Skeletal muscle tissue (tissue), 4 donors: ENCODE data around the gene RAB31. TPM values are rescaled to one million over a fixed set of nuclear protein-coding genes. Genes with fewer than 3 reads are reported as not detected.
"Not testable (repeated sequence)": the region's sequence is repeated elsewhere in the genome, so short reads cannot be mapped to it uniquely, and the experiment has no call there.

Source experiments
- H3K27ac ChIP-seq: one replicate; pipeline ENCODE4 v1.7.0; 2013; ENCODE audit warnings: mild to moderate bottlenecking, low read depth, low read length, inconsistent platforms
- H3K27me3 ChIP-seq, 3 donors: one replicate each; pipeline ENCODE4 v1.7.0; 2013; ENCODE audit warnings: low read length in 3 of 3; ENCODE audit not compliant: control insufficient read depth in 3 of 3, insufficient read depth in 3 of 3
- H3K36me3 ChIP-seq, 3 donors: one replicate each; pipeline ENCODE4 v1.7.0; 2013; ENCODE audit warnings: low read length in 3 of 3; ENCODE audit not compliant: control insufficient read depth in 3 of 3, insufficient read depth in 3 of 3
- H3K4me1 ChIP-seq, 3 donors: one replicate each; pipeline ENCODE4 v1.7.0; 2013; ENCODE audit warnings: low read length in 3 of 3, mild to moderate bottlenecking in 3 of 3; ENCODE audit not compliant: control insufficient read depth in 3 of 3, insufficient read depth in 3 of 3
- H3K4me3 ChIP-seq, 3 donors: one replicate each; pipeline ENCODE4 v1.7.0; 2013; ENCODE audit warnings: low read length in 3 of 3
- H3K9ac ChIP-seq, 3 donors: one replicate each; pipeline ENCODE4 v1.7.0; 2013; ENCODE audit warnings: low read length in 3 of 3, mild to moderate bottlenecking in 3 of 3, moderate library complexity in 2 of 3, low read depth in 1 of 3
- H3K9me3 ChIP-seq, 3 donors: one replicate each; pipeline ENCODE4 v1.7.0; 2013; ENCODE audit warnings: low read length in 3 of 3; ENCODE audit not compliant: control insufficient read depth in 3 of 3
- total RNA-seq: library from RNA; depleted of rRNA; stranded (reverse); fragments of >200 nt; gene quantifications from one replicate; pipeline ENCODE4 v1.2.3, GENCODE V29; 2014
- donor health status: Osteomylitis.

RAB31 gene
- total RNA-seq, 1 donor from 2014 or later = 16.7 TPM

GRCh38 chr18:9766740-9767139 is 58.6 kb downstream of the RAB31 start:
- no peaks in the 10 kb centered on the region for H3K9me3 ChIP-seq
- no peaks in the 10 kb centered on the region for H3K36me3 ChIP-seq
- no peak overlapping the region for H3K27ac ChIP-seq
- H3K4me3 ChIP-seq = no peak overlapping the region
- H3K27me3 ChIP-seq = no peaks in the 10 kb centered on the region
- H3K9ac ChIP-seq = no peak overlapping the region
- peaks cover 0 to 7% (median 4%) of the 10 kb centered on the region in 3 donors for H3K4me1 ChIP-seq

- H3K9me3 ChIP-seq, H3K36me3 ChIP-seq, H3K9ac ChIP-seq, H3K4me3 ChIP-seq, H3K27me3 ChIP-seq, H3K4me1 ChIP-seq, H3K27ac ChIP-seq: not testable (repeated sequence)
Observed at GRCh38 chr18:9768071-9768691, 60.1 kb downstream of the RAB31 start.

GRCh38 chr18:9770111-9770510 is 62.0 kb downstream of the RAB31 start:
- H3K36me3 ChIP-seq, H3K4me3 ChIP-seq, H3K27ac ChIP-seq, H3K27me3 ChIP-seq, H3K9ac ChIP-seq, H3K4me1 ChIP-seq, H3K9me3 ChIP-seq: not testable (repeated sequence)

GRCh38 chr18:9771261-9771976 is 63.3 kb downstream of the RAB31 start:
- no peaks in the 10 kb centered on the region for H3K36me3 ChIP-seq
- H3K9me3 ChIP-seq = no peaks in the 10 kb centered on the region
- H3K27me3 ChIP-seq = no peaks in the 10 kb centered on the region
- H3K4me1 ChIP-seq = peaks cover 0 to 4% (median 4%) of the 10 kb centered on the region in 3 donors
- H3K9ac ChIP-seq = peak overlapping the region in 1 of 3 donors; percentile 68
- peak overlapping the region; percentile 11 to 61 (median 44) for H3K4me3 ChIP-seq
- peak overlapping the region; percentile 8 for H3K27ac ChIP-seq

DNA sequence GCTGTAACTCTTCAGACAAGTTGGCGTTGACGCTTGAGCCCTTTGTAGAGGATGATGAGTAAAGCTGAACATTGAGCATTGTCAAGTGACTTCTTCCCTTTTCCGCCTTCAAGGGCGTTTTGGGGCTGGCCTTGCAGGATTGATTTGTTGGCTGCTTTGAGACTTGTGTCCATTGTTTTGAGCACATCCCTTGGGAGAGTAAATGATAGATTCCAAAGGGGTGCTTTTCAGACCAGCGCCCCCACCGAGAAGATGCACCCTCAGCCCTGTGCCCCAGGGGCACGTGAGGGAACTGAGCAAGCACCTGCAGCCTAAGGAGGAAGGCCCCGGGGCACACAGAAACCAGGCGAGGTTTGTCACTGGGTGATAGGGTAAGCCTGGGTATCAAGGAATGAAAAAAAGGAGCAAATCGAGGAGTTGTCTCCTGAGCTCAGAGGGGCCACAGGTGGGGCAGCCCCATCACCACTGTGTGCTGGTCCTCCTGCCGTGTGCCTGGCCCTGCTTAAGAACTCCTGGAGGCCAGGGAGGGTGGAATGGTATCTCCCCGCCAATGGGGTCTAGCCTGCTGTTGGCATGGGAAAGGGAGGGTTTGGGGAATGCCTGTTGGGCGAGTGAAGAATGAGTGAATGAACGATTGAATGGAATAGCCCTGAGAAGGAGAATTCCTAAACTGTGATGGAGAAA is 64.0 kb downstream of the RAB31 start:
- Histone ChIP-seq H3K36me3 (no peaks in the 10 kb centered on the region), H3K4me3 (no peak overlapping the region), H3K4me1 (peaks cover 0 to 4% (median 4%) of the 10 kb centered on the region in 3 donors), H3K9ac (no peak overlapping the region), H3K9me3 (no peaks in the 10 kb centered on the region), H3K27me3 (no peaks in the 10 kb centered on the region), H3K27ac (no peak overlapping the region)

DNA sequence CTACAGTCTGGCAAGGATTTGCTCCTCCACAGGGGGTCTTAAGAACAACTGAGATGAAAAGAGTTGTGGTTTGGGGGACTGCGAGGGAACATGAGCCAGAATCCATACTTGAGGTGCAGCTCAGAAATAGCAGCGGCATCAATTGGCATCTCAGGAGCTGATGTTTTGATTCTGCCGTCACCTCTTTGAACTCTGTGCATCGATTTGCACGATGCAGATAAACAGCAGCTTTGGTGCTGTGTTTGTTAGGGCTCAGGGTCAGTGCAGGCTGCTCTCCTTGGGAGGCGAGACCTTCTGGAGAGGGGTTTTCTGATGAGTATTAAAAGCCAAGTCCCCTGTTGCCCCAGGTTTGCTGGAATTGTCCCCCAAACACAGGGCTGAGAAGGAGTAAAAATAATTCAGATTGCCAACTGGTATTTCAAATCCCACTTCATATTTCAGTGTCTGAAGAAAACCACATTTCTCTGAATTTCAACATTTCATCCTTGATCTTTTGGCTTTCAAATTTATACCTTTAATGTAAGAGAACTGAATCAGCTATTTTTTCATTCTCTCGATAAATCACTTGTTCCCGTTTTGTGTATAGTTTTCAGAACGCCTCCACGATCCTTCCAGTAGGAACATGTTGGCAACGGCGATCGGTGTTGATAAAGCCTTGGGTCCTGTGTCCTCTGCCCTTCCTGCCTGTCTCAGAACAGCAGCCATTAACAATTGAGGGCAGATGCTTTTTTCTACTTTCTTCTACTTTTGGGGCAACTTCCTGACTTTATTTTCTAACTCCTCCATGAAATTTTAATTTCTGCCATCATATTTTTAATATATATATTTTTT is 65.0 kb downstream of the RAB31 start:
- Histone ChIP-seq H3K4me3 (no peak overlapping the region), H3K9me3 (no peaks in the 10 kb centered on the region), H3K27me3 (no peaks in the 10 kb centered on the region), H3K36me3 (no peaks in the 10 kb centered on the region), H3K27ac (no peak overlapping the region), H3K9ac (no peak overlapping the region), H3K4me1 (peaks cover 0 to 4% (median 4%) of the 10 kb centered on the region in 3 donors)

DNA sequence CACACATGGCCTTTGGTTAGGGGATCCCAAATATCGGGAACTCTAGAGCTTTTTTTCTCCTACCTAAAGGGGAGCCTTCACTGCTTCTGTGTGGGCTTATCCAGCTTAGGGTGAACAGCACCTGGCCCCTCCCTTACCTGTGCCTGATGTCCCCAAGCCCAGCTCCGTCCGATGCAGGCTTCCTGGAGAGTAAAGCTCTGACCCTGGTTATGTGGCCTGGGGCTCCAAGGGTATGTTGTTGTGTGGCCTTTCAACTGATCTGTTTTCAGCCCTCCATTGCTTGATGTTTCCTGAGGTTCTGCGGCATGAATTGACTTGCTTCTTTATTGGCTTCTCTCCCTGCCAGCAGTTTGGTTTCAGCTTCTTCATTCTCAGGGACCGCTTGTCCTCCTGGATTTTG is 66.0 kb downstream of the RAB31 start:
- H3K36me3 ChIP-seq = no peaks in the 10 kb centered on the region

DNA sequence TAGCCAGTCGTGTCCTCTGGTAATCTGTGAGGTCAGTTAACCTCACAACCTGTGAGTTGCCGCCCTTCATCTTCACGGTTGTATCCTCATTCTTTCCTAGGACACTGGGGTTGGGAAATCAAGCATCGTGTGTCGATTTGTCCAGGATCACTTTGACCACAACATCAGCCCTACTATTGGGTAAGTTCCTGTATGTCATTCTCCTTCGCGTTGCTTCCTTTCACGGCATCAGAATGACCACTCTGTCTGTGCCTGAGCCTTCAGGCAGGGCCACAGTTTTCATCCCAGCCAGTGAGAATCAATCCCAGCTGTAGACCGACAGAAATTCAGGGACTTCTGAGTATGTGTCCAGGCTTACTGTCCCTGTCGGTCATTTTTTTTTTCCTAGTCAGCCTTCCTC is 67.1 kb downstream of the RAB31 start:
- Histone ChIP-seq H3K4me1 (peaks cover 0 to 4% (median 4%) of the 10 kb centered on the region in 3 donors), H3K36me3 (no peaks in the 10 kb centered on the region), H3K27ac (no peak overlapping the region), H3K27me3 (no peaks in the 10 kb centered on the region), H3K9ac (no peak overlapping the region), H3K9me3 (no peaks in the 10 kb centered on the region), H3K4me3 (no peak overlapping the region)

More for the DNA sequence above, 66.0 kb downstream of the RAB31 start:
- no peak overlapping the region for H3K27ac ChIP-seq
- no peak overlapping the region for H3K4me3 ChIP-seq
- no peak overlapping the region for H3K9ac ChIP-seq
- peaks cover 0 to 4% (median 4%) of the 10 kb centered on the region in 3 donors for H3K4me1 ChIP-seq
- no peaks in the 10 kb centered on the region for H3K27me3 ChIP-seq
- H3K9me3 ChIP-seq = no peaks in the 10 kb centered on the region

DNA sequence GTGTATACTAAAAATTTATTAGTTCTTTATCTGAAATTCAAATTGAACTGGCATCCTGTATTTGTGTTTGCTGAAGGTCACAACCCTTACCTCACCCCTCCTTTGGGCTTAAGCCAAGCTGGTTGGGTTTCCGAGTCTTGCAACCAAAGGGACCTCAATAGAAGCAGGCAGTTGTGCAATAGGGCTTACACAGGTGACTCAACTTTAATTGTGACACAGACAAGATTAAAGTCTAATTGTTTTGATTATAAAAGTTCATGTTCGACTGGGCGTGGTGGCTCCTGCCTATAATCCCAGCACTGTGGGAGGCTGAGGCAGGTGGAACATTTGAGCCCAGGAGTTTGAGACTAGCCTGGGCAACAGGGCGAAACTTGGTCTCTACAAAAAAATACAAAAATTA is 71.5 kb downstream of the RAB31 start:
- H3K4me3 ChIP-seq = no peak overlapping the region
- H3K27me3 ChIP-seq = no peaks in the 10 kb centered on the region
- no peaks in the 10 kb centered on the region for H3K9me3 ChIP-seq
- H3K9ac ChIP-seq = no peak overlapping the region
- H3K4me1 ChIP-seq = no peaks in the 10 kb centered on the region
- H3K36me3 ChIP-seq = no peaks in the 10 kb centered on the region
- H3K27ac ChIP-seq = no peak overlapping the region
